Mucosa of descending colon (tissue), 3 donors: ENCODE data around the gene TST. TPM values are rescaled to one million over a fixed set of nuclear protein-coding genes. Genes with fewer than 3 reads are reported as not detected.

ENCODE experiments used
- ATAC-seq: fragments of 200-7000 bp; cut with Tn5 transposase; one replicate; pipeline ENCODE4 v1.9.1; 2020; ENCODE audit warnings: mild to moderate bottlenecking, moderate library complexity
- DNase-seq, 3 donors: peaks; one replicate each; pipeline ENCODE4 v3.0.0-alpha.2; 2020
- H3K36me3 ChIP-seq: fragments of 200-600 bp; one replicate; pipeline ENCODE4 v1.8.0; 2021; ENCODE audit warnings: low read depth, mild to moderate bottlenecking
- H3K4me1 ChIP-seq: fragments of 200-600 bp; one replicate; pipeline ENCODE4 v1.8.0; 2021; ENCODE audit warnings: low read depth, mild to moderate bottlenecking
- H3K4me3 ChIP-seq: fragments of 200-600 bp; one replicate; pipeline ENCODE4 v1.8.0; 2021; ENCODE audit warnings: mild to moderate bottlenecking
- H3K9me3 ChIP-seq: fragments of 200-600 bp; one replicate; pipeline ENCODE4 v1.8.0; 2021; ENCODE audit warnings: mild to moderate bottlenecking
- CTCF ChIP-seq: fragments of 200-600 bp; IDR thresholded peaks from one replicate; pipeline ENCODE4 v1.8.0; 2022; ENCODE audit warnings: antibody characterized with exemption, mild to moderate bottlenecking
- intact Hi-C, 2 donors: fragments of 100-400 bp; cut with DNase I in 1 of 2; cut with micrococcal nuclease in 1 of 2; formaldehyde crosslinking; loops; one replicate each; pipeline versions ENCODE4 v1.11.0 to v1.11.1; 2022; cut with DNase I, micrococcal nuclease
- total RNA-seq, 3 donors: library from RNA; stranded (reverse); fragmentation: NEBNext Ultra II Directional in 2 of 3; extraction: Animal tissue kit (Norgen Biotek cat#: 25700) in 2 of 3; gene quantifications; one replicate each; pipeline versions ENCODE4 v1.2.1 to v1.2.4, GENCODE V29; 2021 to 2023
- donor health status: DM: no; HTN: no; CAD: no; lungs with moderate emphysema.
- donor health status: DM: no; HTN: no; CAD: no.
- donor health status: DM: no; HTN: yes; CAD: no.

TST gene
- total RNA-seq, 3 donors from 2014 or later = 170 to 494 (median 337) TPM

GRCh38 chr22:36966851-36967540 is 52.3 kb downstream of the TST start:
- peaks cover 5% of the 10 kb centered on the region for H3K4me1 ChIP-seq
- no peak overlapping the region for H3K4me3 ChIP-seq
- DNase-seq (no peak), ATAC-seq (no peak)
- no peaks in the 10 kb centered on the region for H3K9me3 ChIP-seq
- TF ChIP-seq CTCF = no peak
- intact Hi-C loops = no loop called here
- H3K36me3 ChIP-seq = no peaks in the 10 kb centered on the region

DNA sequence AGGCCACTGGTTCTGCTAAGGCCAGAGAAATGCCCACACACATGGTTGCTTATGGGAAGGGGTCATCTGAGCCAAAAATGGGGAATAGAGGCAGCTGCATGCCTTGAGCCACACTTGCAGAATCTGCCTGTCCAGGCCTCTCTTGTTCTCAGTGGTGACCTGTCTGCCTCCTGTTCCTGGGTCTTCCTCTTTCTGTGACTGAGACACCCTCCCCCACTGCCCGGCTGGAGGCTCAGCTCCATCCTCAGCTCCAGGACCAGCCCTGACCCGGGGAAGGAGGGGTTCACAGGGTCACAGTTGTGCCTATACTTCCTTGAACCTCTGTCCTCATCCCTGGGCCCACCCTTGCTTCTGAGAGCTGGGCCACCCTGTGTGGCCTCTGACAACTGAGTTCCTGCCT is 53.6 kb downstream of the TST start:
- H3K4me1 ChIP-seq = no peaks in the 10 kb centered on the region
- H3K4me3 ChIP-seq = no peak overlapping the region
- ATAC-seq = no peak
- intact Hi-C loops = no loop called here
- no peak for TF ChIP-seq CTCF
- DNase-seq = no peak
- no peaks in the 10 kb centered on the region for H3K36me3 ChIP-seq
- no peaks in the 10 kb centered on the region for H3K9me3 ChIP-seq

GRCh38 chr22:36964106-36964505 is 55.1 kb downstream of the TST start:
- Histone ChIP-seq H3K4me1 (no peaks in the 10 kb centered on the region), H3K36me3 (no peaks in the 10 kb centered on the region), H3K4me3 (no peak overlapping the region), H3K9me3 (no peaks in the 10 kb centered on the region)
- TF ChIP-seq CTCF = no peak
- DNase-seq (no peak), ATAC-seq (no peak)
- intact Hi-C loops = no loop called here

DNA sequence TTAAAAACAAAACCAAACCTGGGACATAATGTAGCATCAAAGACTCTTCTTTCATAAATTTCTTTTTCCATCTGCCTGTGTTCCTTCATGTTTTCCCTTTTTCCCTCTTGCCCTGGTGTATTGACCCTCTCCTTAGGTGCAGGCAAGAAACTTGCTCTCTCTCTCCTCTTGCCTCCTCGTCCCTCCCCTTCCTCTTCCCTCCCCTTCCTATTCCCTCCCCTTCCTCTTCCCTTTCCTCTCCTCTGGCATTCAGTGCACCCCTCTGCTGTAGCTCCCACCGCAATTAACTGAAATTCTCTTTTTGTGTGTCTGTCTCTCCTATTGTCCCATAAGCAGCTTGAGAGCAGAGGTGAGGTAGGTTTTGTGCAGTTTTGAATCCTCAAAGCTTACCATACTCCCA is 55.9 kb downstream of the TST start:
- ATAC-seq (no peak), DNase-seq (no peak)
- Histone ChIP-seq H3K9me3 (no peaks in the 10 kb centered on the region), H3K4me3 (no peak overlapping the region), H3K4me1 (no peaks in the 10 kb centered on the region), H3K36me3 (no peaks in the 10 kb centered on the region)
- intact Hi-C loops = no loop called here
- TF ChIP-seq CTCF = no peak

DNA sequence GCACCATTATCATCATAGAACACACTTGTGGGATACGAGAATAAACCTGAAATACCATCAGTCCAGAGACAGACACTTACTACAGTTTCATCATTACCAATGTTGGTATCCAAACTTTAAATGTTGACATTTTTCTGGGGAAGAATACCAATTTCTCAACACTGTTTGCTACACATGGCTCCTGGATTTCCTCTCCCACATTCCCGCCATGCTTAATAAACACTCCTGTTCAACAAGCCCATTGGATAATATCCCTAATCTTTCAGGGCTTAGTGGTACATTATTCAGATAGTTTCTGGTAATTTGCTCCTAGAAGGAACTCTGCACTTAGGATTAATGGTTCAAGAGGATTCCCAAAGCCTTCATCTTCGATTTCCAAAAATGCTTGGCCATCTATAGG is 57.6 kb downstream of the TST start:
- H3K4me1 ChIP-seq = no peaks in the 10 kb centered on the region
- no peak for TF ChIP-seq CTCF
- H3K9me3 ChIP-seq = no peaks in the 10 kb centered on the region
- H3K36me3 ChIP-seq = no peaks in the 10 kb centered on the region
- intact Hi-C loops = no loop called here
- H3K4me3 ChIP-seq = no peak overlapping the region
- DNase-seq = no peak
- no peak for ATAC-seq

Other genes starting within 250 kb of the TST start
- gene IFT27, start 243.3 kb downstream of the TST start, total RNA-seq = 10 to 100 TPM; 29.0 to 37.2 (median 29.7) TPM
- gene PVALB, start 202.4 kb downstream of the TST start, total RNA-seq = not detected
- 10 to 100 TPM in 2 of 3 donors, 1 to 10 TPM in 1; 6.3 to 15.2 (median 14.8) TPM for gene NCF4, start 158.4 kb downstream of the TST start, total RNA-seq
- gene CSF2RB, start 105.8 kb downstream of the TST start, total RNA-seq = 1 to 10 TPM; 4.1 to 8.1 (median 5.3) TPM
- gene MPST, start 295 bp upstream of the TST start, total RNA-seq = 100 to 1,000 TPM; 135 to 224 (median 186) TPM
- 10 to 100 TPM; 24.9 to 40.1 (median 31.3) TPM for gene KCTD17, start 32.3 kb upstream of the TST start, total RNA-seq
- under 1 TPM in 2 of 3 donors, not detected in 1; 0.29 to 0.46 TPM for gene TMPRSS6, start 90.3 kb upstream of the TST start, total RNA-seq
- 1 to 10 TPM; 4.5 to 5.8 (median 5.3) TPM for gene IL2RB, start 130.5 kb upstream of the TST start, total RNA-seq
- 10 to 100 TPM in 2 of 3 donors, 1 to 10 TPM in 1; 8.9 to 22.5 (median 13.3) TPM for gene C1QTNF6, start 168.8 kb upstream of the TST start, total RNA-seq
- gene SSTR3, start 193.0 kb upstream of the TST start, total RNA-seq = under 1 TPM in 2 of 3 donors, not detected in 1; 0.09 to 0.10 TPM
- gene RAC2, start 224.8 kb upstream of the TST start, total RNA-seq = 10 to 100 TPM; 15.3 to 26.8 (median 16.4) TPM